UCSD-AML1 (cell line): Measurements from ENCODE around the gene RNF214.

Experiments used
- DNase-seq: peaks from one replicate; lab custom pipeline; 2025; ENCODE audit not compliant: unreplicated experiment; lab: John Stamatoyannopoulos, UW

RNF214 gene

DNA sequence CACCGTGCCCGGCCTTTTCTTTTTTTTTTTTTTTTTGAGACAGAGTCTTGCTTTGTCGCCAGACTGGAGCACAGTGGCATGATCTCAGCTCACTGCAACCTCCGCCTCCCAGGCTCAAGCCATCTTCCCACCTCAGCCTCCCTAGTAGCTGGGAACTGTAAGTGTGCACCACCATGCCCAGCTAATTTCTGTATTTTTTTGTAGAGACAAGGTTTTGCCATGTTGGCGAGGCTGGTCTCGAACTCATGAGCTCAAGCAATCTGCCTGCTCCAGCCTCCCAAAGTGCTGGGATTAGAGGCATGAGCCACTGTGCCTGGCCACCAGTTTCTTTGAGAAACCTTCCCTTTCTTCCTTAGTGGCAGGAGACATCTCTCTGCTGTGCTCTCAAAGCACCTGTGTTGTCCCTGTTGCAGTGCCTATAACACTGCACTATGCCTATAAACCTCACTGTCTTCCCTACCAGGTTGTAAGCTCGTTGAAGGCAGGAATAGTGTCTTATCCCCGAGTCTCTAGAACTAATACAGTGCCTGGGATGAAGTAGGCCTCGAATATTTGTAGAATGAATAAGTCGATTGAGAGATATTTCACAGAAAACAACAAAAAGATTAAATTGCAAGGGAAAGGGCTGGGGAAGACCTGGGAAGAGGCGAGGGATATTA is 19.6 kb upstream of the RNF214 start:
- no peak for DNase-seq

- DNase-seq: no peak
These were observed 17.9 kb upstream of the RNF214 start for GRCh38 chr11:117214404-117215110.

- no peak for DNase-seq
These were observed 15.1 kb upstream of the RNF214 start for GRCh38 chr11:117217141-117218084.

GRCh38 chr11:117218133-117218915 is 14.1 kb upstream of the RNF214 start:
- DNase-seq: no peak

- DNase-seq: no peak
These were observed 13.5 kb upstream of the RNF214 start for GRCh38 chr11:117219001-117219400.

DNA sequence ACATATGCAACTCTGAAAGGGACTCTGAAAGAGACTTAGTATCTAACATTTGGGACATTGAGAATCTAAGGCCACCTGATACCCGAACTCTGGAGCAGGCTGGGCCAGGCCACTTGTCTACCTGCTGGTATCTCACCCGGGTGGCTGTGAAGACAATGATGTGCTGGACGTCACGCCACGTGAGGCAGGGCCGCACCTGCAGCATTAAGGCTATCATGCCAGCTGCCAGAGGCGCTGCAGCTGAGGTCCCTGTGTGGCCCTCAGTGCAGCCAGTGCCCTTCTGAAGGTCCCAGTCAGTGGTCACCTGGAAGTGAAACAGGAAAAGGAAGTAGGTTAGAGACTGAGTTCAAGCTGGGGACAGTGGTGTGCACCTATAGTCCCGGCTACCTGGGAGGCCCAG is 13.0 kb upstream of the RNF214 start:
- DNase-seq: no peak

DNA sequence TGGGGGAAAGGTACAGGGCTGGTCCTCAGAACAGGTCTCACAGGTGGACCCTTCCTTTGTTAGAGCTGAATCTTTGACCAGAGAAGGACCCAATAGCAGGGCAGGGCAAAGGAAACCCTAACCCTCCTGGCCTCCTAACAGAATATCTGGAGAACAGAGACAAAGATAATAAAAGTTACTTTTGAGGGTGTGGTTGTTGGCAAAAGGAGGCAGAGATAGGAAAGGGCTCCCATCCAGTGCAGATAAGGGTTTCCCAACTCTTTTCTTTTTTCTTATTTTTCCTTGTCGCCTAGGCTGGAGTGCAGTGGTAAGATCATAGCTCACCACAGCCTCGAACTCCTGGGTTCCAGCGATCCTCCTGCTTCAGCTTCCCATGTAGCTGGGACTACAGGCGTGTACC is 12.5 kb upstream of the RNF214 start:
- DNase-seq: no peak

- no peak for DNase-seq
These were observed 11.9 kb upstream of the RNF214 start for GRCh38 chr11:117220568-117220967.

GRCh38 chr11:117220999-117221774 is 11.3 kb upstream of the RNF214 start:
- no peak for DNase-seq

GRCh38 chr11:117221775-117222517 is 10.5 kb upstream of the RNF214 start:
- DNase-seq: no peak

DNA sequence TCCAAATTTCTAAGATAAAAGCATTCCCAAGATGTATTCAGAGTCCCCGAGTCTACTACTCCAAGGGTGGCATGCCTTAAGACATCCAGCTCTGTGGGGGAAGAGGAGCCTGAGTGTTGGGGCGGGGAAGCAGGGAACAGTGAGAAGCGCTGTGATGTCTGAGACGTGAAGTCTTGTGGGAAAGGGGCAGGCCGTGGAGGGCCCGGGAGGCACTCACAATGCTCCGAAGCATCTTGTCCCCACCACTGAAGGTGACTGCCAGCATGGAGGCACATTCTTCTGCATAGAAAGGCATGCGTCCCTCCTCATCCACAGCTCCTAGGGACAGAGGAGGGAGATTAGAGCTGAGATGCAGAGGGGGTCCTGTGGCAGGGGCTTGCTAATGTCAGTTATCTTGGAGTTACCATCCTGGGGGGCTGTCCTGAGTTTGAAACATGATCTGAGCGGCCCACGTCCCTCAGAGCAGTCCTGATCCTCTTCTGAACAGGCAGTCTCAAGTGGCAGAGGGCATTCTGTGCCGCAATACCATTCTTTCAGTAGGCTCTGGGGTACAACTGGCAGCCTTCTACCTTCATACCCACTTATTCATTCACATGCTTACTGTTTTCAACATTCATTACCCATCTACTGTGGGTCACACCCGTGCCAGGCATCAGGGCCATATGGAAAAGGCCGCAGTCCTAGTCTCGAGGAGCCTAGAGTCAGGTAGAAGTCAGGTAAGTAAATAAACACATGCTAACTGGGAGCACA is 9.3 kb upstream of the RNF214 start:
- DNase-seq: no peak

DNA sequence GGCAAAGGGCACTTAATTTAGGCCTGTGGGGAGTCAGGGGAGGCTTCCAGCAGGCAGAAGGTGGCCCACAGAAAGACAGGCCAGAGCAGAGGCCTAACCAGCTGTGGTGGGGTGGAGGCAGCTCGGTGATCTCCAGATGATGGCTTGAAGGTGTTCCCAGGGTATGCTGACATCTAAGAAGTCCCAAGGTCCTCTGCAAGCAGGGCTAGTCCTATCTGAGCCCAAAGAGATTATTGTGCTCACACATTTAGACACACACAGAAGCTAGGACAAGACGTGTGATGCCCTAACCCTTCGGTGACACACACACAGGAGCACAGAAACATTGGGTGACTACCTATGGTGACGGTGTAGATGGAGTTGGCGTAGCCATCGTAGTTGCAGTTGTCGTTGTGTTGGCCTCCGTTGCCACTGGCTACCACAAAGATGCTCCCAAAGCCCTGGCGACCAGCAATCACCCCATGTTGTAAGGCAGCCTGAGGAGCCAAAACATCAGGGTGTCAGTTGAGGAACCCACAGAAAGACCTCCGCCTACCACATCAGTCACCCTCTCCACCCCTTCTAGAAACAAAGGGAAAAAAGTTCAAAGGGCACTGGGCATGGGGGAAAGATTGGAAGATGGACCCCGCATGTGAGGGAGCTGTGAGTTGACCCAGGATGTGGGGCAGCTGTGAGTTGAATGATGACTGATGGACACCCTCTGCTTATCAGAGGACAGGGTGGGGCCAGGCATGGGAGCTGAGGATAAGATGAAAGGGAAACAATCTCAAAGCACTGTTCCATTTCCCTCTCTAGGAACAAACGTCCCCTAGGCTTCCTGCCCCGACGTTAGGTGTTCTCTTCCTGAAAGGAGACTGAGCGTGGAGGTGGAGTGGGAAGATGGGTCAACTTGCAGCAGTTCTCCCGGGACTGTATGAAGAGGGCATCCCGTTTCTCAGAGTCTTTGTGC is 8.5 kb upstream of the RNF214 start:
- no peak for DNase-seq

DNA sequence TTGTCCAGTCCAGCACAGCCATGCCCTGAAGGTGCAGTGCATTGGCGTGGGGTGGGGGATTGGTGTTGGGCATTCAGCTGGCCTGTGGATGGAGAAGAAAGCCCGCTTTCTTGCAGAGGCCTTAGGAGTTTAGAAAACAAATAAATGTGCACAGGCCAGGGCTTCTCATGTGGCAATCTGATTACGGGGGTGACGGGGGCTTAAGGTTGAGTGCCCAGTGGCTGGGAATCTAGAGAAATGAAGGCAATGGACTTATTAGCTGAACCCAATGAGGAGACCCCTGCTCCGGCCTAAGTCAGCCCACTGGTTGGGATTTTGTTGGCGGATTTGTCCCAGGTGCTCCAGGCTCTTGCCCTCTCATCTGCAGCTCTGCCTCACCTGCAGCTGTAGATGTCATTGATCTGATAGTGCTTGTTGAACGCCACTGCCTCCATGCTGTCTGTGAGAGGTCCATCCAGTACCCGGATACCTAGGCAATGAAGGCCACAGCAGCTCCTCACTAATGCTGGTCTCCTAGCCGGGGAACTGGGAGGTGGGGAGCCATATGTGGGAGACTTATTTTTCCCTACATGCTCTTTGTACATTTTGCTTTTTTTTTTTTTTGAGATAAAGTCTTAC is 6.8 kb upstream of the RNF214 start:
- no peak for DNase-seq

DNA sequence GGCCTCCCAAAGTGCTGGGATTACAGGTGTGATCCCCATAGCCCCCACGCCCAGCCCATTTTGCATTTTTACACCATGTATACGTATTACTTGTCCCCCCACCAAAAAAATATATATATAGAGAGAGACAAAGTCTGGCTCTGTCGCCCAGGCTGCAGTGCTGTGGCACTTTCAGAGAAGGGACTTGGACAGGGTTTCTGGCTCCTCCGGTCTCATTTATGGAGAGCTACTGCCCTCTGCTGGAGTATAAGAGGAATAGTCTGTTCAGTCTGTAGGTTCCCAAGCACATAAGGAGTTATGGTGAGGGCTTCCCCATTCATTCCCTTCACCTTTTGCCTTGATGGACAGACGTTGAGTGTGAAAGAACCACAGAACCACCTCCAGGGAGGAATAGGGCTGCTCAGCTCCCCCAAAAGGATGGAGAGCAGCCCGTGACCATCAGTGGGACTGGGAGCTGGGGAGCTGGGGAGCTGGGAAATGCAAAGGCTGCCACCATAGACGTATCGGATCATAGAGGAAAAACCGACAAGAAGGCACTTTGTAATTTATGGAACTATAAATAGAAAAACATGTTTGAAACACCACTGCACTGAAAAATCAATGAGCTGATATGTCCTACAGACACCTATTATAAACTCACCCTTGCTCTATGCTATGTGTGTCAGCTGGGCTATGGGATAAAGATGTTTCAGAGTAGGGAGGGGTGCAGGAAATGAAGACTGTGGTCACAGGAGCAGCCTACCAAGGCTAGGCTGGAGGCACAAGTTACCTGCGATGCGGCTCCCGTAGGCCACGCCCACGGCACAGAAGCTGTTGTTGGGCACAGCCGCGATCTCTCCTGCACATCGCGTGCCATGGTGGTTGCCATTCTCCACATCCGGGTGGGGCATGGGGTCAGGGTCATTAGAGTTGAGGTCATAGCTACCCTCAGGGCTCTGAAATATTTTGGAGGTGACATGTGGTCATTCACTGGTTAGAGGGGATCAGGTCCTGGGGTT is 5.8 kb upstream of the RNF214 start:
- peak; percentile 39 for DNase-seq

- DNase-seq: no peak
These were observed 4.4 kb upstream of the RNF214 start for GRCh38 chr11:117228091-117228490.

DNA sequence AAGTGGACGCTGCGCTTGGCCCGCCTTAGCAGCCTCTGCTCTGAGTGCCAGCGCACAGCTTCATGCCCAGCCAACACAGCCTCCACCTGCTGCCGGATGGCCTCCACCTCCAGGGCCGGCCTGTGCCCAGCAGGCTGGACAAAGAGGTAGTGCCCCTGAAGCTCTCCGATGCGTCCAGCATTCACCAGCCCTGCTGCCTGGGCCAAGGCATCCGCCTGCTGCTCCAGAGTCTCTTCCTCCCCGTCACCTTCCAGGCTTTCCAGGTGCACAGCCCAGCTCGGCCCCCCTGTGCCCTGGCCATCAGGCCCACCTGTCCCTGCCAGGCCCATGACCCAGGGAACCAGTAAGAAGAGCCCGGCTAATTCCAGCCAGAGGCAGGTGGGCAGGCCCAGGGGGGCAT is 3.1 kb upstream of the RNF214 start:
- DNase-seq: no peak
